GM15510 (cell line): ENCODE results near the gene LRP1.

Experiments
- POLR2A ChIP-seq: IDR thresholded peaks from 3 replicates; pipeline ENCODE4 v1.6.1; 2011; ENCODE audit warnings: borderline replicate concordance; ENCODE audit not compliant: insufficient read length; ENCODE audit errors: extremely low read depth

LRP1 gene

DNA sequence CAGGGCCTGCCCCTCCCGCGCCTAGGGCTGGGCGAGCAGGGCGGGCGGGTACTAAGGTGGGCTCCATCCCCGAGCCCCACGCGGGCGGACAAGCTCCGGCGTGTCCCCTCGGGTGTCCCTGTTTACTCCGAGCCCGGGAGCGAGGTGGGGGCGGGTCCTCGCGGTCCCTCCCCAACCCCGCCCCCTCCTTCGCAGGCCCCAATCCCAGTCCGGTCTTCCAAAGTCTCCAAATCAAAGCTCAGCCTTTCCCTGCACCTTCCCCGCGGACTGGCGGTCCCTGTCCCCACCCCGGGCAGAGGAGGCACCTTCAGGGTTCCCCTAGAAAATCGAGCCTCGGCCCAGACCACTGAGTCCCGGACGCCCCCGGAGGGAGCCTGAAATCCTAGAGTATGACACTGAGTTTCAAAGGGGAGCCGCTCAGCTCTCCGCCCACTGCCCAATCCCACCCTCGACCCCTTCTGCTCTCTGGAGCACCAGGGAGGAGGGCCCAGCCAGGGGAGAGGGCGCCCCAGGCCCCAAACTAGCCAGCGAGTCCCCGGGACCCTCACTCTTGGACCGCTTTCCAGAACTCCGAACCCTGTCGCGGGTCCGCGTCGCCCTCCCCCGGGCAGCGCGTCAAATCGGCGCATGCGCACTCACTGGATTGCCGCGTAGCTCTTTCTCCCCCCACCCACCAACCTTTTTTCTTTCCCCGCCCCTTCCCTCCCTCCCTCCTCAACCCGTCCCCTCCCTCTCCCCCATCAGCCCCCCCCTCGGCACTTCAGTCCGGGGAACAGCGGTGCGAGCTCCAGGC, at the start of gene LRP1:
Gene LRP1 (plus strand): TSS at position 758 of the 793 bp plus-strand sequence. CDS start 482 bp downstream, outside the sequence.
- peak; percentile 19 for TF ChIP-seq POLR2A

DNA sequence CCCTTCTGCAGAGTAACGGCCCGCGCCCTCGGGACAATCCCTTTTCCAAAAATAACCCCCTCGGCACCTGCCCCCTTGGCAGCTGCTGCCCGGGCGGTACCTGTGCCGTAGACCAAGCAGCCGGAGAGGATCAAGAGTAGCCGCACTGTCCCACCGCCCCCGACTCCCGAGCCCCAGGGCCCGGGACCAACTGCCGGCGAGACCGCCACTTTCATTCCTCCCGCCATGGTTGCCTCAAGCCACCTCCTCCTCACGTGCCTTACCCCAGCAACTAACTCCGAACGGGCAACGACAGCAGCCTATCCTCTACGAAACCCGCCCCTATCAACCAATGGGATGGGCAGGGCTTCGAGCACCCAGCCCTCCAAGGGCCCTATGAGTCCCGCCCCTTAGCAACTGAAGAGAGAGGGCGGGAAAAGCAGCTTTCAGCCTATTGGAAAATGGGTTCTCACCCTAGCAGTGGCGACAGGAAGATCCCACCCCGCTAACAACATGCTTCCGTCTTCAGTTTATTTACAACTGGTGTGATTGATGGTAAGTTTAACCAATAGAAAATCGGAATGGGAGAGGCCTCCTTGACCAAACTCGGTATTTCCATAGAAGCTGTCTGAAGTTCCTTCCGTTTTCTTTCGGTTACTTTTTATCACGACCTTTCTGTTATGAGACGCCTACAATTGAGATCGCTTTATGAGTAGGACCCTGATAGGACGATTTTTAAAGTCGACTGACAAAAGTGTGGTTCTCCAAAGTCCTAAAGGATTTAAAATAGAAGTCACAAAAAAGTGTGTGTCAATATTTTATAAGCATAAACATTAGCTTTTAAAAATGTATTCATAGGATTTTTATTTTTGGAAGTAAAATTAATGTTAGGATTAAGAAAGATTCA, 49.5 kb upstream of the LRP1 start, which contains the start of gene NEMP1:
Gene NEMP1 (minus strand): TSS at position 273 of the 886 bp plus-strand sequence. CDS start 46 bp downstream, at position 227.
- peak; percentile 67 for TF ChIP-seq POLR2A

DNA sequence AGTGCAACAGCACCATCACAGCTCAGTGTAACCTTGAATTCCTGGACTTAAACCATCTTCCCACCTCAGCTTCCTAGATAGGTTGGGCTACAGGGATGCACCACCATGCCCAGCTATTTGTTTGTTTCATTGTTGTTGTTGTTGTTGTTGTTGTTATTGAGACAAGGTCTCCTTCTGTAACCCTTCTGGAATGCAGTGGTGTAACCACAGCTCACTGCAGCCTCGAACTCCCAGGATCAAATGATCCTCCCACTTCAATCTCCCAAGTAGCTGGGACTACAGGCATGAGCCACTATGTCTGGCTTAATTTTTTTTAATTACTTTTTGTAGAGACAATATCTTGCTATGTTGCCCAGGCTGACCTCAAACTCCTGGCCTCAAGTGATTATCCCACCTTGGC, 48.5 kb upstream of the LRP1 start:
- TF ChIP-seq POLR2A, result no peak

DNA sequence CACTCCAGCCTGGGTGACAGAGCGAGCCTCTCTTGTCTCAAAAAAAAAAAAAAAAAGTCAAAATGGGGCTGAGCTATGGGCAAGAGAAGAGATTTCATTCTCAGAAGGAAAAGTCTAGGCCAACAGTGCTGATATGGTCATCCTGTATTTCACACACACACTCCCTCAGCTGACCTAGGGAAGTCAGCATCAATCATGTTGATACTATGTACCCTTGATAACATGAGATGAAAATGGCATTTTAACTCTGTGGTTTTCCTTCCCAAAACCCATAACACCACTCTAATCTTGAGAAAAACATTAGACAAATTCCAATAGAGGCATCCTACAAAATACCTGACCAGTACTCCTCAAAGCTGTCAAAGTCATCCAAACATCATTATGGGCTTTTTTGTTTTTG, 47.4 kb upstream of the LRP1 start:
- TF ChIP-seq POLR2A, result no peak

DNA sequence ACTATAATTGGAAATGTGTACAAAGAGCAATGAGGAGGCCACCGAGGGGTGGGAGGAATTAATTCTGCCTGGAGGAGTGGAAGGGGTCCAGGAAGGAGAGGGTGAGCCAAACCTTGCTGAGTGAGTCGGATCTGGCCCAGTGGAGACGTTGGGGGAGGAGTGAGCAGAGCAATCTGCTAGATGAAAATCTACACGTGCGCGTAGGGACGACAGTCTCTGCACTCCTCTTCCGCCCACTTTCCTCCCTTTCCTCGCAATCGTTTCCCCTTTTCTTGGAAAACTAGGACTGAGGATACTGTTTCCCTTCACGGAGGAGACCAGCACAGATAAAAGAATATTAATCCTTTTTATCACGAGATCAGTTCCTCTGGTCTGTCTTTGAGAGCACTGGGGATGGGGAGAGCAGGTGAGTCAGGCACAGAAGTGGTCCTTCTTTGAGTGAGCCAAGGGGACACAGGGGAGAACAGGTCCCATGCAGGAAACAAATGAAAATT, 42.2 kb upstream of the LRP1 start:
- peak; percentile 34 for TF ChIP-seq POLR2A

DNA sequence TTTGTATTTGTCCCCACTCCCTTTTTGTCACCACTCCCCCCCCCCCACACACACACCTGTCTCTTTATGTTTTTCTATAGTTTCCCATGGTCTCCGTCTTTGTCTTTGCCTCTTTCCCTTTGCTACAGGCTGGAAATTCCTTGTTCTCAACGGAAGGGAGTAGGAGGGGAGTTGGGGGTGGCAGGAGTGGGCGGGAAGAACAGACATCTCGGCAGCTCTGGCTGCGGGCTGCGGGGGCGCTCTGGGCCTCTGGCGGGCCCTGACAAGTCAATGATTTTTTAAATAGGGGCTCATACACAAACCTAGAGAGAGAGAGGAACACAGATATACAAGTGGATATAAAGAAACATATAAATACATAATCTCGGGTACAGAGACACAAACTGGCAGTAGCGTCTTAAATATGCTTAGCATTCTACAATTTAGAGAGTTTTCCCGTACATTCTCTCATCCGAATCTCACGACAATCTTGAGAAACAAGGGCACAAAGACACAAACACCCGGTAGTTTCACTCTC, 41.7 kb upstream of the LRP1 start:
- TF ChIP-seq POLR2A, result no peak

DNA sequence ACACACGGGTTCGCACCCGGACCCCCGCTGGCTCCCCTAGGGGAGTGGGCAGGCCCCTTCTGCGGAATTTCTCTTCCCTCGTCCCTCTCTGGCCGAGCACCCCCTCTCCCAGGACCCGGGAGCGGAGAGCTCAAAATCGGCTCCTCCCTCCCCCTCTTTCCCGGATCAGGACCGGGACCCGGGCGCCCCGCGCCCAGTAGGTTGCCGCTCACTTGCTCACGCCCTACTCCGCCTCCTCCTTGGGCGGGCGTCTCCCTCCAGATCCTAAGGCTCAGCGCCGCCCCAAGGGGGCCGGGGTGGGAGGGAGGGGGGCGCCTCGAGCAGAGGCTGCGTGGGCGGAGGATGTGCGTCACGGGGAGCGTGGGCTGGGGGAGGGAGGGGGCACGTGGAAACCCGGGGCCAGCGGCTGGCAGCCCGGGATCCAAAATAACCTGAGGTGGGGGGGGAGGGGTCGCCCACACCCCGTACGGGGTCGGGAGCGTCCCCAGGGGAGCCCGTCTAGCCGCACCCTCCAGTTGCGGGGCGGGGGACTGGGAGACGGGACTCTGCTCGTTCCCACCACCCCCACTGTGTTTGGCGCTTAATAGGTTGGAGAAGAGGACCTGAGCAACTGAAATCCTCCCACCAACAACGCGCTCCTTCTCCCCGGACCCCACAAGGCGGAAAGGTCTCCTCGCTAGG, 41.1 kb upstream of the LRP1 start:
- TF ChIP-seq POLR2A, result peak; percentile 65

DNA sequence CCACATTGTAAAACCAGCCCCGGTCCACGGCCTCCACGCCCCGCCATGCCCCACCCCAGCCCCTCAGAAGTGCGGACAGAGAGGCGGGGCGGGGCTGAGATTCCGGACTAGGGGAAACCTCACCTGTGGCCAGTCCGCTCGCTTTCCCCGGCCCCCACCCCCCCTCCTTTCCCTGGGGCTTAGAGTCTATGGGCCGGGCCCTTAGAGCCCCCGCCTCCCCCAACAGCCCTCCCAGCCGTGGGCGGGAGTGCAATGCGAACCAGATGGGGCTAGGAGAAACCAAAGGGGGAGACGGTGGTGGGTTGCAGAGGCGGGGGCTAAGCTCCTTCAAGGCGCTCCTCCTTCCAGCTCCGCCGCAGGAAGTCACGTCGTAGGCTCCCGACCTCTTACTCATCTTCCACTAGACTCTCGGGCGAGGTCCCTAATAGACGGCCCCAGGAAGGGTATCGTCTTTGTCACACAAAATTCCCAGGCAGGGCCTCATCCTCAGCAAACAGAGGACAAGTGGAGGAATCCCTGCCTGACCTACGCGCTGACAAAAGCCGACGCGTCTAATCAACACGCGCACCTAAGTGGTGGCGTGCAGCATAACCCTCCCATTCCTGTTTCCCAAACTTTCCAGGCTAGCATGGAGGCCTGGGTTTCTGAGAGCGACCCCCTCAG, 40.5 kb upstream of the LRP1 start:
- peak; percentile 57 for TF ChIP-seq POLR2A

DNA sequence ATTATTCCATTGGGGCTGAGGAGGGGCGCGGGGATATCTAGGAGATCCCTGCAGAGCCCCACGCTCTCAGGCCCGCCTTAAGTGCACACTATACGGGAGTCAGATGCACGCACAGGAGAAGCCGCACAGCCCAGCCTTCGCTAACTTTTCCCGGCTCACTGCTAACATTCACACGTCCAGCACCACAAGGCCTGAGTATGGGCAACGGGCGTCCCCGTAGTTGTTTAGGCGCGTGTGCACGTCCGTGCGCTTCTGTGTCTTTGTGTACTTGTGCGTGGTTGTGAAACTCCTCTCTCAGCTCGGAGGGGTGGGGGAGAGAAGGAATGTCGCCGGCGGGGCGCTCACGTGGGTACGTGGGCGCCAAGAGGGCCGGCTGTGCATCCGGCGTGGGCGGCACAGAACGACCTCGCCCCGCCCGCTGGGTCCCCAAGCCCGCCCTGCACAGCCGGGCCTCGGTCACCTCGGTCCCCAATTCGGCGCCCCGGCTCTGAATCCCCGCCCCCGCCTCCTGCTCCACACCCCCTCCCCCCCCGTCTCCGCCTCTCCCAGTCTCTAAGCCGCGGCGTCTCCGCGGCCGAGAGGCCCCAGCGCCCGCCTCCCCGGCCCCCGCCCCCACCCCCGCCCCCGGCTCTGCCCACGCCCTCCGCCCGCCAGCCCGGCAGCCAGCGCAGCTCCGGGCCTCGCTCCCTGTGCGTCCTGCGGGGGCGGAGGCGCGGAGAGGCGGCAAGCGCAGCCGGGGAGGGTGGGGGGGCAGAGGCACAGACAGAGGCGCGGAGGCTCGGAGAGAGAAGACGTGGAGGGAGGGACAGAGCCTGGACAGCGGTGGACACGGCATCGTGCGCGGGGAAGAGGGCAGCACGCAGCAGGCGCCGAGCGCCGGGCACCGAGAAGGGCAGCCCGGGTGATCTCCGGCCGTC, 39.7 kb upstream of the LRP1 start, which contains the start of gene NAB2:
Gene NAB2 (plus strand): TSS at position 761 of the 917 bp plus-strand sequence. CDS start 158 bp downstream, outside the sequence.
- peak; percentile 56 for TF ChIP-seq POLR2A

DNA sequence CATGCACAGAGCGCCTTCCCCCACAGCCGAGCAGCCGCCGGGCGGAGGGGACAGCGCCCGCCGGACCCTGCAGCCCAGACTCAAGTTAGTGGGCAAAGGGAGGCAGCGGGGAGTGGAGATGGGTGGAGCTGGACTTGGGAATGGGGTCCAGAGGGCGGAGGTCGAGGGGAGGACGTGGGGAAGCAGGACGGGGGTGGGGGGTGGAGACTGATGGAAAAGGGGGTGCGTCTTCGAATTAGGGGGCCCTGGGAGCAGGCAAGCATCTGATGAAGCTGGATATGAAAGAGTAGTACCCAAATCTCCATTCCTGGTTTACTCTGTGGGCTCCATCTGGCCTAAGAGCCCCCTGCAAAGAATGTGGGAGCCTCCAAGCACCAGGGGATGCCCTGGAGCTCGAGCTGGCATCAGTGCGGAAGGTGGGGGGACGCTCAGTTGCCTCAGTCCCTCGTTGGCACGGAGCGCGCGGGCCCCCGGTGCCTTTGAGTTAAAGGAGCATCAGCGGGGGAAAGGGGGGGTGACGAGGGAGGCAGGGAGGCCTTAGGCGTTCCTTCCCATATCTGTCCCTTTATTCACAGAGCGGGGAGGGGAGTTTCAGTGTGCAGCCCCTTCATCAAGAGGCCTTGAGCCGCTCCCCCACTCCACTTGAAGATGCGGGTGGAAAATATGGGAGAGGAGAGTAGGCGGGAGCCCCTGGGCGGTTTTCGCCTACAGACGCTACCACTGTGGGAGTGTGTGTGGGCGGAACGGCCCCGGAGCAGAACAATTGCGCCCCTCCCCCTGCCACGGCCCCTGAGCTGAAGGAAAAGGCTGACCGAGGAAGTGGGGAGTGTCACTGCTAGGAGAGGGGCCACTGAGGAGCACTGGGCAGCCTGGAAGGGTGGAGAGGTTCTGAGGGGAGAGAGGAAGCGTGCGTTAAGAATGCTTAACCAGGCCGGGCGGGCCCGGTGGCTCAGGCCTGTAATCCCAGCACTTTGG, 38.7 kb upstream of the LRP1 start:
- peak; percentile 28 for TF ChIP-seq POLR2A

DNA sequence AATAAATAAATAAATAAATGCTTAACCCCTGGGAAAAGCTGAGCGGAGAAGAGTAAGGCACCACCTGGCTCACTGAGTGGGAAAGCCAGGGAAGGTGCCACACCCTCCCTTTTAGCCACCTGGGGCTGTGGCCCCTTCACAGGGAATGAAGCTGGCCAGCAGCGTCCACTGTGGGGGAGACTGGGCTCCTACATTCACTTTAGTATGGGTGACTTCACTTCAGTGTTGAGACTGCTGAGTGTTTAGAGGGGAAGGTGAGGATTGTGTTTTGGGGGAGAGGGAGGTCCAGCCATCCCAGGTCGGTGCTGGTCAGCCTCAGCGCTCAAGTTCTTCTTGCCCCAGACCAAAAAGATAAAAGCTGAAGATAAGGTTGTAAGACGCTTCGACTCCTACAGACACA, 37.8 kb upstream of the LRP1 start:
- no peak for TF ChIP-seq POLR2A
